ENCODE results near the gene DLG2.
"Not testable (repeated sequence)": the region's sequence is repeated elsewhere in the genome, so short reads cannot be mapped to it uniquely, and the experiment has no call there.

Gene DLG2

DNA sequence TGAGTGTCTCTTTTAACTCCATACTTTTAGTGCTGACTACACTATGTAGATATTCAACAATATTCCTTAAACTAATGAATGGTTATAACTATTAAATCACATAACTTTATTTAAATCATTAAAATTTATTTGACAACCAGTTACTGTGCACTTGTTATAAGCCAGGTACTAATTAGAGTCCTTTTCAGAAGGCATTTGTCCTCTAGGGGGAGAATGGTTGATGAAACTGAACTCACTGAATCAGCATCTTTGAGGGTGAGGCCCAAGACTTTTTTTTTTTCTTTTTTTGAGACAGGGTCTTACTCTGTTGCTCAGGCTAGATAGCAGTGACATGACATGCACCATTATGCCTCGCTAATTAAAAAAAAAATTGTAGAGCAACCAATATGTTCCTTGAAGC, 1825.3 kb downstream of the DLG2 start:
- DNase-seq: no peak

DNA sequence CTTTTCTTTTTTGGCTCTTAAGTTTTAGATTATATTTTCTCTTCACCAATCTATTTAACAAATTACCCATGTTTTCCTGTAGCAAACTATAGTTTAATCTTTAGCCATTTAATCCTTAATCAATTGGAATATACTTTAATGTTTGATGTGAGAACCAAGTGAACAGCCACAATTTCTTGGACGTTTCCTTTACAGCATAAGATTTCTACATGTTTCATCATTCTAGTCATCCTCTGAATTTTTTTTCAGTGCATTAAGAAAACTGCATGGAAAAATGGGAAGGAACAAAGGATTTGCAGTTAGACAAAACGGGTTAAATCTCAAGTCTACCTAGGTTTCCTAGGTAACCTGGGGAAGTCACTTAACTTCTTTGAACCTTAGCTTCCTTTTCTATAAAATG, 1833.8 kb downstream of the DLG2 start:
- DNase-seq: no peak

DNA sequence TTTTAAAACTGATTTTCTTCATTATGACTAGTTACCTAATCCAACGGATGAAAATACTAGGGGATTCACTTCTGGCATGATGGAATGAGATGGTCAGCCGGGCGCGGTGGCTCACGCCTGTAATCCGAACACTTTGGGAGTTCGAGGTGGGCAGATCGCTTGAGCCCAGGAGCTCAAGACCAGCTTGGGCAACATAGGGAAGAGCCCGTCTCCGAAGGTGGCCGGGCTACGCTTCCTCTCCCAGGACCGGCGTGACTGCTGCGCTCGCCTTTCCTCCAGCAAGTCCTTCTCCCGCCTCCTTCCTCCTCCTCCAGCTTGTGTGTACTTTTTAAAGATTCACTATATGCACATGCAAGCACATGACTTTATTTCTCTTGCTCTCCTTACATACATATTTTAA, 1835.6 kb downstream of the DLG2 start:
- DNase-seq: no peak

DNA sequence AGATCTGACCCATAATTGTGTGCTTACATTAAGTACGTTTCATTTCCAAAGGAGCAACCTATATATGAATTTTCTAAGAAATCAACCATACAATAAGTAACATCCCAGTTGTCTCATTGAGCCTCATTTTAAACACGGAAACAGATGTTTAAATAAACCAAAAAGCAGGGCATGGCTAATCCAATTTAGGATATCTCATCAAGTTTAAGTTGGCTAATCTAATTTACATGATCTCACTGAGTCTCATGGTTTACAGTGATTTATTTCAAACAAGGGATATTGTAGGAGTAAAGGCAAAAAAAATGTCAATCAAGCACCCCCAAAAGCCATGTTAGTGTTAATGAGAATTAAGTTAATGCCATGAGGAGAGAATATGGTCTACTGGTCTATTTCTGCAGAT, 1841.2 kb downstream of the DLG2 start:
- DNase-seq: no peak

DNA sequence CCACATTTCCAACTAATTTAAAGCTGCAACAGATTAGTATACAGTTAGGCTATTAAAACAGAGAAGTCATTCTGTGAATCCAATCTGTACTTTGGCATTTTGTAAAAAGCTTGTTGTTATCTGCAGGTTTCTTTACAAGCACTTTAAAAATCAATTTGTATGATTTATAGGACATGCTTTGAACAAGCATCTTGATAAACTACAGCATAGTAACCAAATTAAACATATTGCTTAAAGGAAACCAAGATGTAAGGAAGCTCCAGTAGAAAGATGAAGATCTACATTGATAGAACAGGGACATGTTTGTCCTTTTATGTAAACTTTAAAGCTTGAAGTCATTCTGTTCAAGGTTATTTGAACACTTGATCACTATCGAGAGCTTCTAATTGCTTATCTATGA, 1842.7 kb downstream of the DLG2 start:
- no peak for DNase-seq

DNA sequence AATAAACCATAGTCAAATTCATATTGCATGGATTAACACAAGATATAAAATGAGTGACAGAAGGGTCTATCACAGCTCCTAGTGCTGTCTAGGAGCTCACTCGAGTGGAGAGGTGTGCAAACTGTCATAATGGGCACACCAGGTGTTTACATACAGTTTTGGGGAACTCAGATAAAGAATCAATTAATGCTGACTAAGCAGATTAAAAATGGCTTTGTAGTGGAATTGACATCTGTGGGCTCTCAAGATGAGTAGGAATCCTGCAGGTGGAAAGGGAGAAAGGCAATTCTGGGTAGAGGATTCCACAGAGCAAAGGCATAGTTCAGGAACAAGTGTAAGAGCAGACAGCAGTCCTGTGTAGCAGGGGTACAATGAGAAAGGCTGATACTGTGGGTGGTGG, 1844.8 kb downstream of the DLG2 start:
- DNase-seq: no peak

DNA sequence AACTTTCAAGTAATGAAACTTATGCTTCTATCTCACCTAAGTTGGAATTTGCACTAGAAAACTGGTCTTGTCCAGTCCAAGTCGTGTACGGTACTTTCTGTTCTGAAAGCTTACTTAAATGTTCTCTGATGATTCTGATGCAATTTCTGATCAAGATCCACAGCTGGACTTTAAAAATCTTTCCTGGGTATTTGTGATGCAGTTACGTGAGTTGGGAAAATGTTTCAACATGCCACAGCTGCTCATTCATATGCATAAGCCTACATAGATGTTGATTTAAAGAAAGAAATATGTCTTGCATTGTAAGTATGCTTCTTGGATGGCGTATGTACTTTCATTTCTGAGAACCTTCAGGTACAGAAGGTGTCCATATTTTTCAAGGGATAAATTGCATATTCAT, 1847.3 kb downstream of the DLG2 start:
- no peak for DNase-seq

DNA sequence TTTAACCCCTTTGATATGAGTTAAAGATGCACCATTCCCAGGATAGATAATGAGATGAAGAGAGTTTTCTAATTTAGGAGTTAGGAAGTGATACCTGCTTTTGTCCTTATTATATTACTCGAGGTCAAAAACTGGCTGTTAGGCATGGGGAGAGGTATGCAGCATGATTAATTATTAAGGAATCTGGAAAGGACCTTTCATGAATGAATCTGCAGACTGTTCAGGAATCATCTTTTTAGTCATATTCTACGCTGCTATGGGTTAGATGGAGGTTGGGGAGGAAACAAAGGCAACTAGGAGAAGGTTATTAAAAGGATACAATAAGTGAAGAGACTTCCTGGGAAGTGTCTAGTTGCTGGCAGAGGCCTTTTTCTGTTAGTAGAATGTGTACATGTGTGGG, 1848.5 kb downstream of the DLG2 start:
- DNase-seq: no peak

DNA sequence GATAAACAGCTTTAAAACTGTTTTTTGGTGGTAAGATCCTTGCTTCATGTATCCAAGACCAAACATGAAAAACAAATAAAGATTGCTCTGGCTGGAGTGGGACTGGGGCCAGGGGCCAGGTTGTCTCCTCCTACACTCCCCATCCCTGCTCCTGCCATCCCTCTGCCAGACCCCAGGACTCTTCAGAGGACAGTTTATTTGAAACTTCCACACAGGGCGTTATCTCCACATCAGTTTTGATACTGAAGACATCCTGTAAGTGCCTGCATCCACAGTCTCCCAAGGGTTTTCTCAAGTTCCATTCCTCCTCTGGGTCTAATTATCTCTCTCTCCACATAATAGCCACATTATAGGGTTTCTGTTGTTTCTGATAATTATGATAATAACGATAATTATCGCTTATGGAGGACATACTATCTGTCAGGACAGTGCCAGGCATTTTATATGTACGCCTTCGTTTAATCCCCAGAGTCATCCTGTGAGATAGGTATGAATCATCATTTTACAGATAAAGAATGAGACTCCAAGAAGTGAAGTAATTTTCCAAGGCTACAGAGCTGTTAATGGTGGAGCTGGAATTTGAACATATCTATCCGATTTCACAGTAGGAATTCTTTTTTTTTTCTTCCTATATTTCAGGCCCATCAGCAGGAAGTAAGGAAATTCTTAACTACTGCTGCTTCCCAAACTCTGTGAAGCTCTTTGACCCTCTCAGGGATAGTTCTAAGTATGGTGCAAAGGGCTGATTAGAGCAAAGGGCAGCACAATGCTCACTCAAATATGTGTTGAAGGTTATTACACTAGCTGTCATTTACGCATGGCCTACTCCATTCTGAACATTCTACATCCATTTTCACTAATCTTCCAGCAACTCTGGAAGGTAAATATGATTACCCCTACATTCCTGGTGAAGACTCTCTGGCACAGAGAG, 1852.9 kb downstream of the DLG2 start:
- DNase-seq: no peak

DNA sequence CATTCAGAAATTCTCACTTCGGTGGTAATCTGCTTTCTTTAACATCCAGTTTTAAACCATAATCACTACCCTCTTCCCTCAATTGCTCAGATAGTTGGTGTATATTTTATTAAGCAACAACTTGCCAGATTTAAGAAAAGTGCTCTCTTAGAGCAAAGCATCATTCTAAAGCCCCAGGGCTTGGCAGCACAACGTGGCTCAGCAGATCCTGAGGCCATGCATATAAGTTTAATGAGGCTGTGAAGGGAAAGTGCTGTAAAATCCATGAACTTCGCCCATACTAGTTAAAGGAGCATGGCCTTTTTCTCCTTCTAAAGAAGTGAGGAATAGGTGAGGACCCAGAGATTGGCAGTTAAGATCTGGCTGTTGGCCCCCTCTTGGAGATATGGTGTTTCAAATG, 1858.7 kb downstream of the DLG2 start:
- no peak for DNase-seq

DNA sequence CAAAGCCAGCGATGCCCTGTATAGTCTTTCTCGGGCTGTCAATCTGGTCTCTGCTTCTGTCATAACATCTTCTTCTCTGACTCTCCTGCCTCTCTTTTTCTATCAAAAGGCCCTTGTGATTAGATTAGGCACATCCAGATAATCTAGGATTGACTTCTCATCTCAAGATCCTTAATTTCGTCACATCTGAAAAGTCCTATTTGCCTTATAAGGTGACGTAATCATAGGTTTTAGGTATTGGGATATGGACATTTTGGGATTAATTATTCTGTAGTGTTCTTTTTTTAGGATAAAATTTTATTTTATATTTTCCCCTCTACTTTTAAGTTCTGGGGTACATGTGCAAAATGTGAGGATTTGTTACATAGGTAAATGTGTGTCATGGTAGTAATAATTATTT, 1860.2 kb downstream of the DLG2 start:
- no peak for DNase-seq

DNA sequence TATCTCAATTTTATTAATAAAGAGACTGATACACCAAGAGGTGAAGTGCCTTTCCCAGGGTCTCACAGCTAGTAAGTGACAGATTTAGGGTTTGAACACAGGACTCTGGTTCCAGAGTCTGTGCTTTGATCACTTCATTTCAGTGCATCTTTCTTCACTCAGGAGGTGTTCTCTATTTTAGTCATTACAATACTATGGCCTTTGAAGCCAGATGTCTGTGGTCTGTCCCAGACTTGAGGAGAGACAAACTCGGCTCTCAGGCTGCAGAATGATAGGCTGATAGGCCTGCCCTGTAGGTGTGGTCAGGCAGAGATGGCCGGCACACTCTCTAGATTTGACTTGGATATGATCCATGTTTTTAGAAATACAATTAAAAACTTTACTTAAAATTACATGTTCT, 1862.5 kb downstream of the DLG2 start:
- DNase-seq: no peak

DNA sequence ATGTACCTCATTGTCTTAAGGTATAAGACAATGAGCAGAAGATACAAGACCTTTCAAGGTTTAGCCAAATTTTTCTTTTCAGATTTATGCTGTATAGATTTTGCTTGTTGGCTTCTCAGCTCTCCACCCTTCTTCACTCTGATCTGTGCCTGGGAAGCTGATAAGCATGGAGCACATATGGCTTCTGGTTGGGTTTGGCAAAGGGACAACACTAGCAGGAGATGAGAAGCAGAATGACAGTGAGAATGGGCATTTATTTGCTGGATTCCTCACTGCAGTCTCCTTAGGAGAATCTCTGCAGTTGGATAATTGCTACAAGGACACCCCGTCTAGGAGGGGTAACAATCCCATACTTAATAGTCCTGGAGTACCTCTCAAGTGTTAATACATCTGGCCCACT, 1866.2 kb downstream of the DLG2 start:
- DNase-seq: no peak

DNA sequence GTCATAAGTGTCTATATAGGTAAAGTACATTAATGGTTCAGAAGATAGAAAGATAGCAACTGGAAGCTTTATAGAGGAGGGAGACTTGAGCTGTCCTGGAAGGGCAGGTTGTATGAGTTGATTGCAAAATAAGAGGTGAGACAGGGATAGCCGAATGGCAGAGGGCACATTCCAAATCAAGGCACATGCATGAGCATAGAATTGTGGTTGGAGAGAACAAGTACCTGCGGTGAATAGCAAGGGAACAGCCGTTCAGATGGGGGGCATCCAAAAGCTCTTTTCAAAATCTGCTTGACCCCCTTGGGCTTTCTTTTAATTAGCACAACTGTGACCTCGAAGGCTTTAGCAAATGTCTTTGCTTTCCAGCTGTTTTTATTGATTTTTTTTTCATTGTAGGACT, 1868.0 kb downstream of the DLG2 start:
- no peak for DNase-seq

DNA sequence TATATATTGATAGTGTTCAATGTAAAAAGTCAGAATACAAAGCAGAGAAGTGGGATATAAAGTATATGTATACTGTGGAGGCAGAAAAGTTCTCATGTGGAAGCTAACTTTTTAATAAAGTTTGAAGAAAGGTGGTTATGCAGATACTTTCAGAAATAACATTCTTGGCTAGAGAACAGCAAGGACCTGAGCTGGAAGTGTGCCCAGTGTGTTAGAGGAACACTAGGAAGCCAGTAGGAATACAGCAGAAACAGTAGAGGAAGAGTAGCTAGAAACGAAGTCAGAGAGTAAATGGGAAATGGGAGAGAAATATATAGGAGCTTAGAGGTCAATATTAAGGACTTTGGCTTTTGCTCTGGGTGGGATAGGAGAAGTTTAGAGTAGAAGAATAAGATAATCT, 1876.1 kb downstream of the DLG2 start:
- DNase-seq: no peak

DNA sequence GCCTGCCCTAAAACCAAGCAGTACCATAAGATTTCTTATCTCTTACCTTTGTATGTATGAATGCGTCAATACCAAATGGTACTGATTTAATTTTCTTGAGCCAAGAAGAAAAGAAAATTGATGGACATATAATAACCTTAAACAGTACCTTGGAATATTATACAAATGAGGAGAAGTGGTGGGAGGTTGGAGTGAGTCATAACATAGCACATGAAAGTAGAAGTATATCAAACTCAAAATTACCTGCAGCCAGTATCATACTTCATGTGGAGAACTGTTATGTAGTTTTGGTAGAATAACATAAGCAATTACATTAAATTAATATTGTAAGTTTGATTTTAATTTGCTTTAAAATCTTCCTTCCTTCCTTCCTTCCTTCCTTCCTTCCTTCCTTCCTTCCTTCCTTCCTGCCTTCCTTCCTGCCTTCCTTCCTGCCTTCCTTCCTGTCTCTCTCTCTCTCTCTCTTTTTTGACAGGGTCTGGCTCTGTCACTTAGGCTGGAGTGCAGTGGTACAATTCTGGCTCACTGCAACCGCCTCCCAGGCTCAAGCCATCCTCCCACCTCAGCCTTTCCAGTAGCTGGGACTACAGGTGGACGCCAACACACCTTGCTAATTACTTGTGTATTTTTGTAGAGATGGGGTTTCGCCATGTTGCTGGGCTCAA, 1880.1 kb downstream of the DLG2 start:
- no peak for DNase-seq

DNA sequence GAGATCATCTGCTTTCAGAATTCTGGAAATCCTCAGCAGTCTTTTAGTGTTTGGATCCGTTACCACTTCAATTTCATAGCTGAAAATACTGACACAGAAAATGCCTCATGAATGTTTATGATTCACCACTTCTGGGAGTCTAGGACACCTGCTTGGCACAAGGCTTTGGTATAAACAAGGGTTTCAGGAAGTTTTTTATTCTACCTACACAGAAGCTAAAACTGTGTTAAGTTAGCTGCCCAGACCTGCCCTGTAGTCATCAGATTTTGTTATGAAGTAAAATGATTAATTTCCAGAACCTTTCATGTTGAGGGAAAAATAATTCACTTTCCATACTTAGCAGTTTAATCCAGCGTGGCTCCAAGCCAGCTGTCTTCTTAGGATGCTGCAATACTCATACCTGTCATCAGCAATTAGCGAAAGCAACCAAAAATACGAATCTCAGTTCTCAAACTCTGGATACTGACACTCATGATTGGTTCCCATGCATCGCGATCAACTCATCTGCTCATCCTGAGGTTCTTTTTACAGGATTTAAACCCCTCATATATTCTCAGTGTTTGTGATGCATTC, 1882.4 kb downstream of the DLG2 start:
- DNase-seq: no peak

DNA sequence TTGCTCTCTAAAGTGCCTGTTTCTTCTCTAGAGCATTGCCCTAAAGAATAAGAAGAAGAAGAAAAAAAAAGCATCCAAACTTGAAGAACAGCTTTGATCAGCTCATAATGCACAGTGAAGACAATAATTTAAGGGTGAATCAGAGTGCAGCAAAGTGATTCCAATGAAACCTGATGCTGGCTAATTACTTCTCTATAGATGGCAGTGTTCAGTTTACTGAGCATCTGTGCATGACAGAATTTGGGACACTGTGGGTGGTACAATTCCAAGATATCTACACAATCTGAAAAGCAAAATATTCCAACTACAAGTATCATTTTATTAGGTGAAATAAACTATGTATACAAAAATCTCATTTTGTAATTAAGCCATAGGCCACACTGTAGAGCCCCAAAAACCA, 1890.5 kb downstream of the DLG2 start:
- DNase-seq: no peak

DNA sequence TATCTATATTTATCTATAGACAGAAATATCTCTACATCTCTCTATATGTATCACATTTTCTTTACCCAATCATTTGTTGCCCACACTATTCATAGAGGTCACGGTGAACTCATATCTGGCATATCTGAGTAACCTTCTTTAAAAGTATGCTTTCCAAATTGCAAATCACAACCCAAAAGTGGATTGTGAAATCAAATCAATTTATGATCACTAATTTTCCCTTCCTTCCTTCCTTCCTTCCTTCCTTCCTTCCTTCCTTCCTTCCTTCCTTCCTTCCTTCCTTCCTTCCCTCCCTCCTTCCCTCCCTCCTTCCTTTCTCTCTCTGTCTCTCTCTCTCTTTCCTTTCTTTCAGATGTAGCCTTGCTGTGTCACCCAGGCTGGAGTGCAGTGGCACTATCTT, 1893.0 kb downstream of the DLG2 start:
- DNase-seq: no peak

DNA sequence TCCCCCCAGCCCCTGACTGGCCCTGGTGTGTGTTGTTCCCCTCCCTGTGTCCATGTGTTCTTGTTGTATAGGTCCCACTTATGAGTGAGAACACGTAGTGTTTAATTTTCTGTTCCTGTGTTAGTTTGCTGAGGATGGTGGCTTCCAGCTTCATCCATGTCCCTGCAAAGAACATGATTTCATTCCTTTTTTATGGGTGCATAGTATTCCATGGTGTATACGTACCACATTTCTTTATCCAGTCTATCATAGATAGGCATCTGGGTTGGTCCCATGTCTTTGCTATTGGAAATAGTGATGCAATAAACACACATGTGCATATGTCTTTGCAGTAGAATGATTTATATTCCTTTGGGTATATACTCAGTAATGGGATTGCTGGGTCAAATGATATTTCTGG, 1895.9 kb downstream of the DLG2 start:
- not testable (repeated sequence) for DNase-seq

DNA sequence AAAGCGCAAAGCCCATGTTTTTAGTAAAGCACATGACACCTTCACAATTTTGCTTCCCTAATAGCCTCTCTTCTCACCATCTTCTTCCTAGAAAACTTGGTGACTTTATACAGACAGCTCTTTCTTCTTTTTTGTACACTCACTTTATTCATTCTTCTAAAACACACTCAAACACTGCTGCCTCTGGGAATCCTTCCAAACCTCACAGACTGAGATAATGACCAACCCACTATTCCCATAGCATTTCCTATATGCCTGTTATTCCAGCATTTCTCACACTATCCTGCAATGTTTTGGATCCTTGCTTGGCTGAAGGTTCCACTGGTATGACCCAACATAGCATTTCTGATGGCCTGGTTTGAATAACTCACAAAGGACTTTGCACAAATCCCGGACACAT, 1898.9 kb downstream of the DLG2 start:
- DNase-seq: no peak

DNA sequence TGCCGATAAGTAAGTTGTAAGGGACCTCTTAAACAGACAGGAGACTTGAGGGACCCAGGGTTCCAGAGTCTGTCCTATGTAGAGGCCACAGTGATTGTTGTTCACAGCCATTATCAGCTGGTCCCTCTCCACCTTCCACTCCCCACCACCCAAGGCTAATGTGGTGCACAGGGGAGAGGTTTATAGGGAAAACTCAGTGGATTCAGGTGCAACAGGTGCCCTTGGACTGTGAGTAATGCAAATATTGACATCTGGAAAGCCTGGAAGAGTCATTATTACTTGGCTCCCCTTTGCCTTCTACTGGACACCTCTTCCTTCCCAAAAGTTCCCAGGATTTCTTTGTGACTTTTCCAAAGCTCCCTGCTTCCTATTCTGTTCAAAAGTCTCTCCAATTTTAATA, 1899.9 kb downstream of the DLG2 start:
- no peak for DNase-seq

DNA sequence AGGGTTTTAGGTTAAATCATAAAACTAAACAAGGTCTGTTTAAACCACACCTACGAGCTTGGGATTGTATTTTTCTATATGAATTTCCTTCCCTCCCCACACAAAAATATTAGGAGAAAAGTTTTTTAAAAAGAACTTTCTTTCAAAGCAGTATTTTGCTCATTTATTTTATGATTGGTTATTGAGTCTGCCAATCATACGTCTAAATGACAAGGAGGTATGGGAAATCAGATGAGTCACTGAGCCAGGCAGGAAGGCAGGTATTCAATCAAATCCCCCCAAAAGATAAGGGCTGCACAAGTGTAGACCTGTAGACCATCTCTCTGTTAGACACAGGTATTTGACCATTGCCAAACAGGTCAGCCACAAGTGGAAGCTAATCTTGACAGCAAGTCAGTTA, 1900.8 kb downstream of the DLG2 start:
- DNase-seq: no peak

DNA sequence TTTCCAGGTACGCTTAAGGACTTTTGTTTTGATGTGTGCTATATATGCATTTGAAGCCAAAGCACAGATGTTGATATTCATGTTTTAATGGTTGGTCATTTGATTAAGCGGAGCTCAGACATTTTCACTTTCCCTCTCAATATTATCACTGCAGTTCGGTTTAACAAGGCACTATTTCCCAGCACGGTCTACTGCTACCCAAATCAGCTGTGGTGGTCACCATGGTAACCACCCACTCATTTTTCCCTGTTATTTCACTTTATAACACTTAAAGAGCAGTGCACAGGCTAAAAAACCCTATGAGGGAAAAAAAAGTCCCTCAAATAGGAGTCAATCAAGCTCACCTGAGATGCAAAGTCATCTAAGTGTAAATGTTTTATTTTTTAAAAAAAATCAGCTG, 1901.4 kb downstream of the DLG2 start:
- DNase-seq: no peak

DNA sequence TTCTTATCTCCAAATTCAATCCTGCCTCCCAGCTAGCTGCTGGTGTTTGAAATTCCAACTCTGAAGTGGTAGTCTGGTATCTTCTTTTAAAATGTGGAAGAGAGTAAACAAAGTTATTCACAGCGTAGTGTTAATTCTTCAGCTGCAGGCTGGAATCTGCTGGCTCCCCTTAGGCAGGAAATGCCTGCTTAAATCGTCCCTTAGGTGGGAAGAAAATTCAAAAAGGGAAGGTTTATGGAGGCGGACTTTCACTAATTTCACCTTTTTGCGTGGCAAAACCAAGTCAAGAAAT, 1901.9 kb downstream of the DLG2 start:
- no peak for DNase-seq
